ENCODE measurements around the gene TACC2.

Gene TACC2

DNA sequence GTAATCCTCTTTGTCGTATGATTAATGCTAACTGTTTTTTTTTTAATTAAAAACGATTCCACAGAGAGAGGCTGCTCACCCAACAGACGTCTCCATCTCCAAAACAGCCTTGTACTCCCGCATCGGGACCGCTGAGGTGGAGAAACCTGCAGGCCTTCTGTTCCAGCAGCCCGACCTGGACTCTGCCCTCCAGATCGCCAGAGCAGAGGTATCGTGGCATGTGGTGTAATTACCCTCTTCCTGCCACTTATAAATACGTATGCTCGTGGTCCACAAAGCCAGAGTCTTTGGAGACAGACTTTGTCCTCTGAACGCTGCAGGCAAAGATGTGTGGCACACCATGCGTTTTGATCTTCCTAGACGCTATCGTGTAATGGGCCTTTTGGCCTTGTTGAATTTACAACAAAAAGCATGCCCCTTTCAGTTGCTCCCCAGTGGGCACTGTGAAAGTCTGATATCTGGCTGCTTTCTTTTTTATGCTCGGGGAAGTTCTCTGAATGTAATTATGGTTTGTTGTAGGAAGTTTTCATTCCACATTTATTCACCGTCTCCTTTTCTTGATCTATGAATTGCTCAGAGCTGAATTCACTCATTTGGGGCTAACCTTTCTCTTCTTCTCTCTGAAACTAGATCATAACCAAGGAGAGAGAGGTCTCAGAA, 248.5 kb downstream of the TACC2 start:
- DNase-seq, result no peak

DNA sequence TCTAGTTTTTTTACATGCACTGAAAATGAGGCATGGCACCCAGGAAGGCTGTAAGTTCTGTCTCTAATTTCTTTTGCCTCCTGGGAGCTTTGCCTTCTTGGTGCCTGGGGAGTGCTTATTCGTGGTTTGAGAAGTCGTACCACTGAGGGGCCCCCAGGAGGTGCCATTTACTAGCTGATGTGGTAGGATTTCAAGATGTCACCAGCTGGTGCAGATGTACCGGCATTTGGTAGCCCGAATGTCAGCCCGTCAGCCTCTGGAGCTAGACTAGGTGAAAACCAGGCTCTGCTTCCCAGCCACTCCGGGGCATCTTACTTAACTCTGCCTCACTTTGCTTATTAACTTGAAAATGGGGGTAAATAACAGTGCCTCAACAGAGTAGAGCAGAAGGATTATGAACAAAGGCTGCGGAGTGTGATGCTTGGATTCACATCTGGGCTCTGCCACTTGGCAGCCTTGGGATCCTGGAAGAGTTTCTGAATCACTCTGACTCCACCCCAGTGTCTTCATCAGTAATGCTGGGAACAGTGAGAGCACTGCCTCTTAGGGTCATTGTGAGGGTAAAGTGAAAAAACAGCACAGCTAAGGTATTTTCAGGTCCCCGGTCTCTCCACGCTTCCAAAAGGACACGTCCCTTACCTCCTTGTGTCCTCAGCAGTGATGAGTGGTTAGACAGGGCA, 250.8 kb downstream of the TACC2 start:
- no peak for DNase-seq

DNA sequence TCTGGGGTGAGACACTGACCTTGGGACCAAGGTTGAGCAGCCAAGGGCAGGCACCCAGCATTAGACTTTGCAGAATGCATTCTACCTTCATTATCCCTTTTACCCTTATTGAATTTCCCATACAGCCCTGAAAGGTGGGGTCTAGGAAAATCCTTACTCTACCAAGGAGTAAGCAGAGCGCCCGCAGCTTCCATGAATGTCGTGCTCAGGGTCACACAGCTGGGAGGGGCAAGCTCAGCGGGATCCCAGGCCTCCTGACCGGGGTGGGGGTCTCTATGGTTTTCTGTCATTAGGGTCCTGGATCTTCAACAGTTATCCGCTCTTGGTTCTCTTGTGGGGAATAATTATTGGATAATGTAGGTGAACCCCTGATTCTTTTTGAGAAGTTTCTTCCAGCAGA, 251.4 kb downstream of the TACC2 start:
- DNase-seq, result no peak

DNA sequence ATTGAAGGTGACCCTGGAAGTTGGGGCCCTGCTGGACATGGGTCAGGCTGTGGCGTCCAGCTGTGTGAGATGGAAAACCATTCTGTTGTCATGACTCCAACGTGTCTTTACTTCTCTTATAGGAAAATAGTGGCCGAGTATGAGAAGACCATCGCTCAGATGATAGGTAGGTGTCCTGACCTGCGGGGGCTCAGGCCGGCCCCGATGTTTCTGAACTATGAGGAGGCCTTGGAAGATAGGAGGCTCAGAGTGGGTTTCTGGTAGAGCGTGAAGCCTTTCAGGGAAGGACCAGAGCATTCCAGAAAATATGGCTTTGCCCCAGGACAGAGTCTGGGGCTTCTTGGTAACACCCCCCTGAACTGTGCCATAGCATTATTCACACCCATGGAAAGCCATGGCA, 252.9 kb downstream of the TACC2 start:
- DNase-seq, result no peak

- no peak for DNase-seq
Measured at GRCh38 chr10:122243550-122243949, 254.6 kb downstream of the TACC2 start.

- DNase-seq, result no peak
Measured at GRCh38 chr10:122244001-122244975, 255.3 kb downstream of the TACC2 start.

DNA sequence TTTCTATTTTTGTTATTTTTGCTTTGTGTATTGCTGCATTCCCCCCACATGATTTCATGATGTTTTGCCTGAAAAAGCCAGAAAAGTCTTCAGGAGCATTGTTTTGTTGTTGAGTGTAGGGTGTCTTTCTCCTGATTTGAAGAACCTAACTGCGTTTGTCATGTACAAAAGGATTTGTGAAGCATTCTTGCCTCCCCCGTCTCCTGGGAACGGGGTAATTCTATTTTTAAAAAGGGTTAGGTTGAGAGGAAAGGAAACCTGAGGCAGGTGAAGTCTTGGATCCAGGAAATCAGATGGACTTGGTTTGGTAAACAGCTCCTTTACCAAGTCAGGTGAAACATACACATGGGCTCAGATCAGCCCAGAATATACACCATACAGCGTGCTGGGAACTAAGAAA, 256.2 kb downstream of the TACC2 start:
- DNase-seq, result no peak

DNA sequence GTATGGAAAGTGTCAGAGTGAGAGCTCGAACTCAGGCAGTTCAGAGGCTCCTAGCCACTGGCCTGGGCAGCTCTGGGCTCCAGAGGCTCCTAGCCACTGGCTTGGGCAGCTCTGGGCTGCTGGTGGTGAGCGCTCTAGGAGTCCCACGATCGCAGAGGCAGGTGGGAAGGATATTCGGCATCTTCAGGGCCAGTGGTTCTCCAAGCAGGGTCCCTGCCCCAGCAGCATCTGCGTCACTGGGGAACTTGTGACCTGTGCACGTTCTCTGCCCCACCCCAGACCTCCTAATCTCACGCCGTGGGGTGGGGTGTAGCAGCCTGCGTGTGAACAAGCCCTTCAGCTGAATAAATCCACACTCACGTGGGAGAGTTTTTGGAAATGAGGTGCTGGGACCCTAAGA, 256.9 kb downstream of the TACC2 start:
- no peak for DNase-seq

DNA sequence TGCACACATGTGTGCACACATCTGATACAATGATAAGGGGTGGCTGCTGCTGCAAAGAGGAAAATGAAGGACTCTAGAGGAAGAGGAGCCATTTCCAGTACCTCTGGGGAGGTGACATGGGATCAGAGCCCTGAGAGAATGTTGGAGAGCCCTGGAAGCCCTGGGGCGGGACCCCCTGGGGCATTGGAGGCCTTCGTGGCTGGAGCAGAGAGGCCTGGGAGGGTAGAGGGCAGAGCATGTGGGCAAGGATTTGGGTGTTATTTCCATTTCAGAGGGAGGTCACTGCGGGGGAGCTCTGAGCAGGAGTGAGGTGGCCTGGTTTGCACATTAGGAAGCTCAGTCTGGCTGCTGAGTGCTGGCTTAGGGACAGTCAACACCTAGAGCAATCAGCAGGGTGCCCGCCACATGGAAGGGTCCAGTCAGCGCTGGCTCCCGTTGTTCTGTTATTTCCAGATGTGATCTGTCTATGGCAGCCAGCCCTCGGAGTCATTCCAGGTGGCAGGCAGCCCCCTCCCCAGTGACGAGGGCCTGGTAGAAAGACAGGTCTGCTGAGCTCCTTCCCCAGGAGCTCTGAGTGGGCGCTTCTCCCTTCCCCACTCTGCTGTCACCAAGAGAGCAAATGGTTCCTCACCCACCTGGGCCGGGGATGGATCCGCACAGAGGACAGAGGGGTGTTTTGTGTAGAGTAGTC, 258.0 kb downstream of the TACC2 start:
- DNase-seq, result no peak

- no peak for DNase-seq
Measured at GRCh38 chr10:122248356-122249302, 259.7 kb downstream of the TACC2 start.

DNA sequence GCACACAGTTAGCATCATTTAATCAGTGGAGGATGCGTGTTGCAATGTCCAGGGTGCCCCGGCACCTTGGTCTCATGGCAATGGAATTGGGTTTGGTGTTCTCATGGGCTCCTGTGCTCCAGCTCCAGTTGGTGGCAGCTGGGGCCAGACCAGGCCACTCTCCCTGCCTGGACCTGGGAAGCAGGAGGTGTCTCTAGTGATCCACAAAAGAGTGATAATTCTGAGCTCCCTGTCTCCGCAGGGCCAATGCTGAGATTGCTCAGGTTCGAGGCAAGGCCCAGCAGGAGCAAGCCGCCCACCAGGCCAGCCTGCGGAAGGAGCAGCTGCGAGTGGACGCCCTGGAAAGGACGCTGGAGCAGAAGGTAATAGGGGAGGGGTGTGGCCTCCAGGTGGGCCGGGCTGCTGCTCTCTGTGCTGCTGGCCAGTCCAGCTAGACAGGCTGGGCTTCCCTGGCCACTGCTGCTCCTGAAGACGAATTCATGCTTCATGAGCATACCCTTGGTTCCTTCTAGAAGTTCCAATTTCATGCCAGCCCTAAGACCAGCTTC, 260.4 kb downstream of the TACC2 start:
- DNase-seq, result no peak

DNA sequence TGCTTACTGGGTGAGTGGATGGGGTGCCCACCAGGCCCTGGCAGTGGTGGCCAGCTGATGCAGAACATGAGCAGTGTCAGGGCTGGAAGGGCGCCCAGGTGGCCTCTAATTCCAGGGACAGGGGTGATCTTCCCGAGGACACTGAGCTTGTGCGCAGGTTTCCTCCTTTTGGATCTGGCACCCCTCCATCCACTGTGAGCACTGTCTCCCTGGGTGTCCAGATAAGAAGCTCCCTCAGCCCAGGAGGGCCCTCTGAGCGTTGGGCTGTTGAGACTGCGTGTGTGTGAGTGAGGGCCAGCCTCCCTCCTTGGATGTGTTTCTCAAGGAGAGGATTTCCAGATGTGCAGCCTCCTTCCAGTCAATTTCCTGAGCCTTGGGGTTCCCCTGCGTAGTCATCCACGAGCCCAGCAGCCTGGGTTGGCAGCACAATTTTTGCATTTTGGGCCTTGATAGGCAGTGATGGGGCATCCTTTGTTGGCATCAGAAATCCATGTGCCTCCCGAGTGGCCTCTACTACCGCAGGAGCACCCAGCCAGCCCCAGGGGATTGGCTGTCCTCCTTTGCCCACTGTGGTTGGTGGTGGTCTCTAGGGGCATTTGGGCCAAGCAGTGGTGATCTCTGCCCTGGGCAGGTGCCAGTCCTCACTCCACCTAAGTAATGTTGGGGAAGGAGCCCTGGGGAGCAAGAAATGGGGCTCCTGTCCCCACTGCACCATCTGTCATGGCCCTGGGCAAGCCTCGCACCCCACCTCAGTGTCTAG, 261.2 kb downstream of the TACC2 start:
- no peak for DNase-seq

- DNase-seq, result no peak
Measured at GRCh38 chr10:122251459-122252255, 262.7 kb downstream of the TACC2 start.

DNA sequence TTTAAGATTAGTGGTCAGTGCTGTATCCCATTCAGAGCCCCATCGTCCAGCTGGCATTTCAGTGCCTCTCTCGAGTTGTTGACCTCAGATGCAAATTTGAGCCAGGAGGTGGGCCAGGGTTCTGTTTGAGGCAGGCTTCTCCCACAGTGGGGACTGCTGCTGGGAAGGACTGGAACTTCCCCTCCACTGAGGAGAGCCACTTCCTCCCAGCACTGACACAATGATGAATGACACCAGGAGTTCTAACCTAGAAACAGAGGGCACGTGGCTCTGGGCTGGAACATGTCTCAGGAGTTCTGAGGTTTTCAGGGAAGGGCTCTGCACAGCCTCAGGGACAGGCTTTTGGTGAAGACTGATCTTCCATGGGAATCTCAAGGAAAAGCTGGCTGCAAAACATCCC, 263.8 kb downstream of the TACC2 start:
- DNase-seq, result no peak

DNA sequence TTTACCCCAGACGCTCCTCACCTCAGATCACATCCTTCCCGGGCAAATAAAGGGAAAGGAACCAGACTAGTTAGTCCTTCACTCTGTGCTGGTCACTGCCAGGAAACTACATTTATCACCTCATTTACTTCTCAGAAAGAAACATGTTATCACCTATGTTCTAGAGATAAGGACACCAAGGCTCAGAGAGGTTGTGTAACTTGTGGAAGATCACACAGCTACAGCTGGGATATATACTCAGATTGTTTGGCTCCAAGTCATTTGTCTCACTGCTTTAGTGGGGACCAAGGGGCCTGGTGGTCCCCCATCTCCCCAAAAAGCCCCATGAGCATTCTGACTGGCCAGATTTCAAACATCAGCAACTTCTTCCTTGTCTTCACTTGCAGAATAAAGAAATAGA, 264.6 kb downstream of the TACC2 start:
- DNase-seq, result no peak

DNA sequence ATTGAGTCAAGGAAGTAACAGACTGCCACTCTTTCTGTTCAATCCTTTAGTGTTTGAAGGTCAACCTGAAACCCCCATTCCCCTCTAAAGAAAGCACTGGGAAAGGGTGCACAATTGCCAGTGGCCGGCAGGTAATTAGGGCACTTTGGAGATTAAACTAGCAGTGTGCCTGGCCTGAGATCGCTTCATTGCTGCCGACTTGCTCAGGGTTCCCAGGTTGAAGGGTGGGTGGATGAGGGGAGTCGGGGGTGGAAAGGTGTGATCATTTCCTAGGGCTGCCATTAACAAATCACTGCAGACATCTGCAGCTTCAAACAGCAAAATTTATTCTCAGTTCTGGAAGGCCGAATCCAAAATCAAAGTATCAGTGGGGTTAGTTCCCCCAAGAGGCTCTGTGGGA, 265.9 kb downstream of the TACC2 start:
- DNase-seq, result no peak

GRCh38 chr10:122255509-122256301, 266.7 kb downstream of the TACC2 start:
- no peak for DNase-seq

DNA sequence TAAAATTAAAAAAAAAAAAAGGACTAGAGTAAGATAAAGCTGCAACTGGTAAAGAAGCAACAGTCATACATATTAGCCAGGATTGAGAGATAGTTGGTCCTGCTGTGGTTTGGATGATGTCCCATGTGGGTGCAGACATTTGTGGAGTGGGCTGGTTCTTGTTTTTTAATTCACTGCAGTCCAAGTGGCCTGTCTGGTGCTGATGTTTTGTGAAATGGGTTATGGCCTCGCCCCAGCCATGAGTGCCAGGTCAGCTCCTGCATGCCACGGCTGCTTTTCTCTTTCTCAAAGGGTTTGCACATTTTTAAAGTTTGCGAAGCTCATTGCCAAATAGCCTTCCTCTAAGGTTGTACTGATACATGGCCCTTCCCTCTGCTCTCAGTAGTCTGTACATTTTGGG, 268.1 kb downstream of the TACC2 start:
- no peak for DNase-seq
